Measurements from ENCODE around the gene FCN2.

DNA sequence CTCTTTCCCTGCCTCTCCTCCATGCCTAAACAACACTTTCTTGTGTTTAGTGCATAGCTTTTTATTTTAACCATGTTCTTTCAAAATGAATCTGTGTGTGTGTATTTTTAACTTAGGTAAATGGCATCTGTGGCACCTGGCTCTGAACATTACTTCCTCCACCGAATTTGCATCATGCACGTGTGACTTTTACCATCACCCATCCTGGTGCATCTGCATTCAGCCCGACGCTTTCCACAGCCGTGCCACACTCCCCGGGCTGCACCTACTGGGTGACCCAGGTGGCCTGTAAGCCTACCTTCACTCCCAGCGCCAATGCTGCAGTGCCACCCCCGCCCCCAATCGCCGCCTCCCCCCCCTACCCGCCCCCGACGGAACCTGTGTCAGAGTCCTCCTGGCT, 49.8 kb downstream of the FCN2 start:
- TF ChIP-seq, protein P1, sequence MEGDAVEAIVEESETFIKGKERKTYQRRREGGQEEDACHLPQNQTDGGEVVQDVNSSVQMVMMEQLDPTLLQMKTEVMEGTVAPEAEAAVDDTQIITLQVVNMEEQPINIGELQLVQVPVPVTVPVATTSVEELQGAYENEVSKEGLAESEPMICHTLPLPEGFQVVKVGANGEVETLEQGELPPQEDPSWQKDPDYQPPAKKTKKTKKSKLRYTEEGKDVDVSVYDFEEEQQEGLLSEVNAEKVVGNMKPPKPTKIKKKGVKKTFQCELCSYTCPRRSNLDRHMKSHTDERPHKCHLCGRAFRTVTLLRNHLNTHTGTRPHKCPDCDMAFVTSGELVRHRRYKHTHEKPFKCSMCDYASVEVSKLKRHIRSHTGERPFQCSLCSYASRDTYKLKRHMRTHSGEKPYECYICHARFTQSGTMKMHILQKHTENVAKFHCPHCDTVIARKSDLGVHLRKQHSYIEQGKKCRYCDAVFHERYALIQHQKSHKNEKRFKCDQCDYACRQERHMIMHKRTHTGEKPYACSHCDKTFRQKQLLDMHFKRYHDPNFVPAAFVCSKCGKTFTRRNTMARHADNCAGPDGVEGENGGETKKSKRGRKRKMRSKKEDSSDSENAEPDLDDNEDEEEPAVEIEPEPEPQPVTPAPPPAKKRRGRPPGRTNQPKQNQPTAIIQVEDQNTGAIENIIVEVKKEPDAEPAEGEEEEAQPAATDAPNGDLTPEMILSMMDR (IDR thresholded peaks at IDR 0.05), result no peak
- TF ChIP-seq POLR2A (IDR thresholded peaks at IDR 0.05), result no peak
